GM12878 (cell line): ENCODE results near the gene FOXP1.

ENCODE experiments used
- ATF7 ChIP-seq: fragments of 450-650 bp; IDR thresholded peaks from 2 replicates; pipeline ENCODE4 v1.6.1; 2016; ENCODE audit warnings: low read depth, mild to moderate bottlenecking
- BRCA1 ChIP-seq: IDR thresholded peaks from 2 replicates; pipeline ENCODE4 v1.6.1; 2011; ENCODE audit warnings: low read depth, low read length, improper control_type of control experiment
- CREB1 ChIP-seq: IDR thresholded peaks from 2 replicates; pipeline ENCODE4 v1.6.1; 2012; ENCODE audit warnings: low read depth, mild to moderate bottlenecking, inconsistent platforms
- ELK1 ChIP-seq: IDR thresholded peaks from 2 replicates; pipeline ENCODE4 v1.6.1; 2012; ENCODE audit warnings: low read depth, low read length, improper control_type of control experiment
- PAX8 ChIP-seq: fragments of 450-650 bp; IDR thresholded peaks from 2 replicates; pipeline ENCODE4 v1.6.1; 2017; ENCODE audit warnings: mild to moderate bottlenecking, moderate library complexity
- POLR2A ChIP-seq: IDR thresholded peaks from 2 replicates; pipeline ENCODE4 v1.6.1; 2011; ENCODE audit warnings: low read depth, mild to moderate bottlenecking, low read length
- POLR2AphosphoS5 ChIP-seq: IDR thresholded peaks from 2 replicates; pipeline ENCODE4 v1.6.1; 2011; ENCODE audit warnings: mild to moderate bottlenecking, low read length, inconsistent platforms
- TF ChIP-seq, protein P1 (sequence below): fragments of 450-650 bp; IDR thresholded peaks from 2 replicates; pipeline ENCODE4 v1.6.1; 2017; ENCODE audit warnings: mild to moderate bottlenecking
- TF ChIP-seq, protein P2 (sequence below), 3 experiments: IDR thresholded peaks in 2 of 3; conservative IDR thresholded peaks in 1 of 3; 2 replicates each; pipeline ENCODE4 v1.5.1; 2011; ENCODE audit warnings: low read depth in 3 of 3, low read length in 3 of 3, mild to moderate bottlenecking in 3 of 3, control low read depth in 2 of 3, moderate library complexity in 2 of 3, inconsistent platforms in 1 of 3, mixed read lengths in 1 of 3; ENCODE audit not compliant: control insufficient read depth in 2 of 3, insufficient read depth in 1 of 3; ENCODE audit errors: extremely low read depth in 1 of 3
- TF ChIP-seq, protein P3 (sequence below): IDR thresholded peaks from 2 replicates; pipeline ENCODE4 v1.6.1; 2012; ENCODE audit warnings: improper control_type of control experiment, low read depth, low read length; ENCODE audit not compliant: insufficient replicate concordance

- TF ChIP-seq, protein P1, sequence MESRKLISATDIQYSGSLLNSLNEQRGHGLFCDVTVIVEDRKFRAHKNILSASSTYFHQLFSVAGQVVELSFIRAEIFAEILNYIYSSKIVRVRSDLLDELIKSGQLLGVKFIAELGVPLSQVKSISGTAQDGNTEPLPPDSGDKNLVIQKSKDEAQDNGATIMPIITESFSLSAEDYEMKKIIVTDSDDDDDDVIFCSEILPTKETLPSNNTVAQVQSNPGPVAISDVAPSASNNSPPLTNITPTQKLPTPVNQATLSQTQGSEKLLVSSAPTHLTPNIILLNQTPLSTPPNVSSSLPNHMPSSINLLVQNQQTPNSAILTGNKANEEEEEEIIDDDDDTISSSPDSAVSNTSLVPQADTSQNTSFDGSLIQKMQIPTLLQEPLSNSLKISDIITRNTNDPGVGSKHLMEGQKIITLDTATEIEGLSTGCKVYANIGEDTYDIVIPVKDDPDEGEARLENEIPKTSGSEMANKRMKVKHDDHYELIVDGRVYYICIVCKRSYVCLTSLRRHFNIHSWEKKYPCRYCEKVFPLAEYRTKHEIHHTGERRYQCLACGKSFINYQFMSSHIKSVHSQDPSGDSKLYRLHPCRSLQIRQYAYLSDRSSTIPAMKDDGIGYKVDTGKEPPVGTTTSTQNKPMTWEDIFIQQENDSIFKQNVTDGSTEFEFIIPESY: no peak
- TF ChIP-seq, protein P2, sequence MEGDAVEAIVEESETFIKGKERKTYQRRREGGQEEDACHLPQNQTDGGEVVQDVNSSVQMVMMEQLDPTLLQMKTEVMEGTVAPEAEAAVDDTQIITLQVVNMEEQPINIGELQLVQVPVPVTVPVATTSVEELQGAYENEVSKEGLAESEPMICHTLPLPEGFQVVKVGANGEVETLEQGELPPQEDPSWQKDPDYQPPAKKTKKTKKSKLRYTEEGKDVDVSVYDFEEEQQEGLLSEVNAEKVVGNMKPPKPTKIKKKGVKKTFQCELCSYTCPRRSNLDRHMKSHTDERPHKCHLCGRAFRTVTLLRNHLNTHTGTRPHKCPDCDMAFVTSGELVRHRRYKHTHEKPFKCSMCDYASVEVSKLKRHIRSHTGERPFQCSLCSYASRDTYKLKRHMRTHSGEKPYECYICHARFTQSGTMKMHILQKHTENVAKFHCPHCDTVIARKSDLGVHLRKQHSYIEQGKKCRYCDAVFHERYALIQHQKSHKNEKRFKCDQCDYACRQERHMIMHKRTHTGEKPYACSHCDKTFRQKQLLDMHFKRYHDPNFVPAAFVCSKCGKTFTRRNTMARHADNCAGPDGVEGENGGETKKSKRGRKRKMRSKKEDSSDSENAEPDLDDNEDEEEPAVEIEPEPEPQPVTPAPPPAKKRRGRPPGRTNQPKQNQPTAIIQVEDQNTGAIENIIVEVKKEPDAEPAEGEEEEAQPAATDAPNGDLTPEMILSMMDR (IDR thresholded peaks at IDR 0.05 in 2 of 3, conservative IDR thresholded peaks at IDR 0.05 in 1 of 3; ENCODE audit: control insufficient read depth in 2 of 3, extremely low read depth in 1 of 3, insufficient read depth in 1 of 3, low read depth in 3 of 3, low read length in 3 of 3): no peak
- TF ChIP-seq BRCA1: no peak
- TF ChIP-seq POLR2AphosphoS5: no peak
- no peak for TF ChIP-seq PAX8
- TF ChIP-seq CREB1: no peak
- TF ChIP-seq ELK1: no peak
- no peak for TF ChIP-seq POLR2A
- TF ChIP-seq ATF7: no peak
- TF ChIP-seq, protein P3, sequence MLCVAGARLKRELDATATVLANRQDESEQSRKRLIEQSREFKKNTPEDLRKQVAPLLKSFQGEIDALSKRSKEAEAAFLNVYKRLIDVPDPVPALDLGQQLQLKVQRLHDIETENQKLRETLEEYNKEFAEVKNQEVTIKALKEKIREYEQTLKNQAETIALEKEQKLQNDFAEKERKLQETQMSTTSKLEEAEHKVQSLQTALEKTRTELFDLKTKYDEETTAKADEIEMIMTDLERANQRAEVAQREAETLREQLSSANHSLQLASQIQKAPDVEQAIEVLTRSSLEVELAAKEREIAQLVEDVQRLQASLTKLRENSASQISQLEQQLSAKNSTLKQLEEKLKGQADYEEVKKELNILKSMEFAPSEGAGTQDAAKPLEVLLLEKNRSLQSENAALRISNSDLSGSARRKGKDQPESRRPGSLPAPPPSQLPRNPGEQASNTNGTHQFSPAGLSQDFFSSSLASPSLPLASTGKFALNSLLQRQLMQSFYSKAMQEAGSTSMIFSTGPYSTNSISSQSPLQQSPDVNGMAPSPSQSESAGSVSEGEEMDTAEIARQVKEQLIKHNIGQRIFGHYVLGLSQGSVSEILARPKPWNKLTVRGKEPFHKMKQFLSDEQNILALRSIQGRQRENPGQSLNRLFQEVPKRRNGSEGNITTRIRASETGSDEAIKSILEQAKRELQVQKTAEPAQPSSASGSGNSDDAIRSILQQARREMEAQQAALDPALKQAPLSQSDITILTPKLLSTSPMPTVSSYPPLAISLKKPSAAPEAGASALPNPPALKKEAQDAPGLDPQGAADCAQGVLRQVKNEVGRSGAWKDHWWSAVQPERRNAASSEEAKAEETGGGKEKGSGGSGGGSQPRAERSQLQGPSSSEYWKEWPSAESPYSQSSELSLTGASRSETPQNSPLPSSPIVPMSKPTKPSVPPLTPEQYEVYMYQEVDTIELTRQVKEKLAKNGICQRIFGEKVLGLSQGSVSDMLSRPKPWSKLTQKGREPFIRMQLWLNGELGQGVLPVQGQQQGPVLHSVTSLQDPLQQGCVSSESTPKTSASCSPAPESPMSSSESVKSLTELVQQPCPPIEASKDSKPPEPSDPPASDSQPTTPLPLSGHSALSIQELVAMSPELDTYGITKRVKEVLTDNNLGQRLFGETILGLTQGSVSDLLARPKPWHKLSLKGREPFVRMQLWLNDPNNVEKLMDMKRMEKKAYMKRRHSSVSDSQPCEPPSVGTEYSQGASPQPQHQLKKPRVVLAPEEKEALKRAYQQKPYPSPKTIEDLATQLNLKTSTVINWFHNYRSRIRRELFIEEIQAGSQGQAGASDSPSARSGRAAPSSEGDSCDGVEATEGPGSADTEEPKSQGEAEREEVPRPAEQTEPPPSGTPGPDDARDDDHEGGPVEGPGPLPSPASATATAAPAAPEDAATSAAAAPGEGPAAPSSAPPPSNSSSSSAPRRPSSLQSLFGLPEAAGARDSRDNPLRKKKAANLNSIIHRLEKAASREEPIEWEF: no peak
Observed at GRCh38 chr3:71202848-71203533, 380.5 kb downstream of the FOXP1 start.
